OCI-LY1 (cell line): ENCODE measurements around the gene DNAH11.

ENCODE experiments used
- CTCF ChIP-seq: fragments of 200-600 bp; sonication (generic), shearing (Covaris generic); IDR thresholded peaks from 2 replicates; pipeline ENCODE4 v1.5.1; 2017; ENCODE audit warnings: mild to moderate bottlenecking, antibody characterized with exemption, low read length, moderate library complexity, mixed read lengths
- EZH2 ChIP-seq: fragments of 200-600 bp; sonication (generic), shearing (Covaris generic); IDR thresholded peaks from 2 replicates; pipeline ENCODE4 v1.8.0; 2017; ENCODE audit warnings: borderline replicate concordance, mixed run types, mild to moderate bottlenecking, antibody characterized with exemption, low read length, moderate library complexity, mixed read lengths

GRCh38 chr7:21671859-21672258 is 129.0 kb downstream of the DNAH11 start:
- TF ChIP-seq CTCF (no peak), EZH2 (no peak)
